ENCODE measurements around the gene CHRNA4.

CHRNA4 gene

GRCh38 chr20:63297796-63298572 lies 63.2 kb downstream of the CHRNA4 start:
- Histone ChIP-seq H3K9me3 (ENCODE audit: control insufficient read depth, low read length) (no peaks in the 10 kb centered on the region), H3K9ac (no peak overlapping the region), H3K4me3 (ENCODE audit: low read depth, low read length) (no peak overlapping the region), H3K4me2 (ENCODE audit: low read length) (no peak overlapping the region), H3K79me2 (no peaks in the 10 kb centered on the region), H2AFZ (no peak overlapping the region), H3K27me3 (ENCODE audit: control insufficient read depth, insufficient read depth, low read length) (no peaks in the 10 kb centered on the region), H3K36me3 (ENCODE audit: control insufficient read depth, insufficient read depth, low read length) (no peaks in the 10 kb centered on the region), H3K27ac (no peak overlapping the region), H3K4me1 (no peaks in the 10 kb centered on the region)
- TF ChIP-seq, protein P1, sequence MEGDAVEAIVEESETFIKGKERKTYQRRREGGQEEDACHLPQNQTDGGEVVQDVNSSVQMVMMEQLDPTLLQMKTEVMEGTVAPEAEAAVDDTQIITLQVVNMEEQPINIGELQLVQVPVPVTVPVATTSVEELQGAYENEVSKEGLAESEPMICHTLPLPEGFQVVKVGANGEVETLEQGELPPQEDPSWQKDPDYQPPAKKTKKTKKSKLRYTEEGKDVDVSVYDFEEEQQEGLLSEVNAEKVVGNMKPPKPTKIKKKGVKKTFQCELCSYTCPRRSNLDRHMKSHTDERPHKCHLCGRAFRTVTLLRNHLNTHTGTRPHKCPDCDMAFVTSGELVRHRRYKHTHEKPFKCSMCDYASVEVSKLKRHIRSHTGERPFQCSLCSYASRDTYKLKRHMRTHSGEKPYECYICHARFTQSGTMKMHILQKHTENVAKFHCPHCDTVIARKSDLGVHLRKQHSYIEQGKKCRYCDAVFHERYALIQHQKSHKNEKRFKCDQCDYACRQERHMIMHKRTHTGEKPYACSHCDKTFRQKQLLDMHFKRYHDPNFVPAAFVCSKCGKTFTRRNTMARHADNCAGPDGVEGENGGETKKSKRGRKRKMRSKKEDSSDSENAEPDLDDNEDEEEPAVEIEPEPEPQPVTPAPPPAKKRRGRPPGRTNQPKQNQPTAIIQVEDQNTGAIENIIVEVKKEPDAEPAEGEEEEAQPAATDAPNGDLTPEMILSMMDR (IDR thresholded peaks at IDR 0.05), result no peak

DNA sequence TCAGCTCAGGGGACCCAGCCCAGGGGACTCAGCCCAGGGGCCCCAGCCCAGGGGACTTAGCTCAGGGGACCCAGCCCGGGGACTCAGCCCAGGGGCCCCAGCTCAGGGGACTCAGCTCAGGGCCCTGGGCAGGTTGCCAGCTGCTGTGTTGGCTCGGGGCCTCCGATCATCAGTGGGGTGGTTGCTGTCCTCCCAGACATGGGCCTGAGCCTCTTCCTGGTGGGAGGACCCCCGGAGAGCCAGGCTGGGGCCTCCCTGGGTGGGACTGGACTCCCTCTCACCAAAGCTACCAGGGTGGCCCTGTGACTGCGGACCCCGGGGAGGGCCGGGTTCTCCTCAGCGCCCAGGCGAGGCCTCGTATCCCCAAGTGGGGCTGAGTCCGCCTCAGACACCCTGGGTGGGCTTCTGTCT lies 63.8 kb downstream of the CHRNA4 start:
- Histone ChIP-seq H3K9me3 (ENCODE audit: control insufficient read depth, low read length) (no peaks in the 10 kb centered on the region), H3K79me2 (no peaks in the 10 kb centered on the region), H3K4me3 (ENCODE audit: low read depth, low read length) (no peak overlapping the region), H3K27me3 (ENCODE audit: control insufficient read depth, insufficient read depth, low read length) (no peaks in the 10 kb centered on the region), H2AFZ (no peak overlapping the region), H3K27ac (no peak overlapping the region), H3K4me2 (ENCODE audit: low read length) (no peak overlapping the region), H3K36me3 (ENCODE audit: control insufficient read depth, insufficient read depth, low read length) (no peaks in the 10 kb centered on the region), H3K4me1 (no peaks in the 10 kb centered on the region), H3K9ac (no peak overlapping the region)
- TF ChIP-seq, protein P1 (IDR thresholded peaks at IDR 0.05), result no peak

GRCh38 chr20:63296531-63297299 lies 64.4 kb downstream of the CHRNA4 start:
- Histone ChIP-seq H3K27me3 (ENCODE audit: control insufficient read depth, insufficient read depth, low read length) (no peaks in the 10 kb centered on the region), H3K4me1 (no peaks in the 10 kb centered on the region), H3K27ac (no peak overlapping the region), H3K4me2 (ENCODE audit: low read length) (no peak overlapping the region), H2AFZ (no peak overlapping the region), H3K36me3 (ENCODE audit: control insufficient read depth, insufficient read depth, low read length) (no peaks in the 10 kb centered on the region), H3K4me3 (ENCODE audit: low read depth, low read length) (no peak overlapping the region), H3K9me3 (ENCODE audit: control insufficient read depth, low read length) (no peaks in the 10 kb centered on the region), H3K9ac (no peak overlapping the region), H3K79me2 (no peaks in the 10 kb centered on the region)
- TF ChIP-seq, protein P1 (IDR thresholded peaks at IDR 0.05), result no peak

DNA sequence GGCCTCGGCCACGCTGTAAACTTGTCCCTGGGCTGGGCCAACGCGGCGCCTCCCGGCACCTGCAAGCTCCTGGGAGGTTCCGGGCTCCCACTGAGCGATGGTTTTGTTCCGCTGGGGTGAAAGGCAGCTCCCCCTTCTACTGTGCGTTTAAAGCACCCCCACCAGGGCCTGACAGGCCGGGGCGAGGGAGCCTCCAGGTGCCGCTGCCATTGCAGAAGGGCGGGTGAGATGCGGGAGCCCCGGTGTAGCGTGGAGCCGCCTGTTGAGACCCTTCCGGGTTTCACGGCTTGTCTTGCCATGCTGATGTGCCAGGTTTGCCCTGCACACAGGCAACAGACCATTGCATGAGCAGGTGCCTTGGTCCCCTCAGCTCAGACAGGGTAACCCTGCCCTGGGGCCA lies 65.3 kb downstream of the CHRNA4 start:
- H3K4me1 ChIP-seq, result no peaks in the 10 kb centered on the region
- peak overlapping the region; percentile 46 for H2AFZ ChIP-seq
- H3K4me2 ChIP-seq (ENCODE audit: low read length), result no peak overlapping the region
- H3K27ac ChIP-seq, result no peak overlapping the region
- H3K36me3 ChIP-seq (ENCODE audit: control insufficient read depth, insufficient read depth, low read length), result no peaks in the 10 kb centered on the region
- TF ChIP-seq, protein P1 (IDR thresholded peaks at IDR 0.05), result no peak
- H3K27me3 ChIP-seq (ENCODE audit: control insufficient read depth, insufficient read depth, low read length), result no peaks in the 10 kb centered on the region
- no peak overlapping the region for H3K9ac ChIP-seq
- no peaks in the 10 kb centered on the region for H3K79me2 ChIP-seq
- H3K4me3 ChIP-seq (ENCODE audit: low read depth, low read length), result no peak overlapping the region
- H3K9me3 ChIP-seq (ENCODE audit: control insufficient read depth, low read length), result no peaks in the 10 kb centered on the region

All from parathyroid adenoma (tissue), 2 donors.